ENCODE results near the gene COPG1. TPM values are rescaled to one million over a fixed set of nuclear protein-coding genes. Genes with fewer than 3 reads are reported as not detected.
"Not testable (repeated sequence)": the region's sequence is repeated elsewhere in the genome, so short reads cannot be mapped to it uniquely, and the experiment has no call there.

COPG1 gene
- polyA plus RNA-seq, 1 donor, result 144 TPM

- no peak for DNase-seq
- H3K27ac ChIP-seq (ENCODE audit: low read length), result no peak overlapping the region
- no CpG with 5 or more reads among the region's 7 CpGs for WGBS (ENCODE audit: insufficient coverage, low lambda C conversion rate)
These were observed 10.4 kb downstream of the COPG1 start for GRCh38 chr3:129259612-129260477.

GRCh38 chr3:129260606-129261005 lies 11.2 kb downstream of the COPG1 start:
- no CpG with 5 or more reads among the region's 11 CpGs for WGBS (ENCODE audit: insufficient coverage, low lambda C conversion rate)

More at GRCh38 chr3:129259612-129260477, 10.4 kb downstream of the COPG1 start:
- no peaks in the 10 kb centered on the region for H3K27me3 ChIP-seq (ENCODE audit: control insufficient read depth, insufficient read depth, low read length)
- H3K4me1 ChIP-seq (ENCODE audit: control insufficient read depth, insufficient read depth, low read length), result no peaks in the 10 kb centered on the region
- peaks cover 91% of the 10 kb centered on the region for H3K36me3 ChIP-seq (ENCODE audit: control insufficient read depth, insufficient read depth, low read length)
- no peak overlapping the region for H3K4me3 ChIP-seq (ENCODE audit: low read length)
- no peaks in the 10 kb centered on the region for H3K9me3 ChIP-seq (ENCODE audit: control insufficient read depth, low read depth, low read length)

GRCh38 chr3:129261894-129262293 lies 12.5 kb downstream of the COPG1 start:
- H3K36me3 ChIP-seq (ENCODE audit: control insufficient read depth, insufficient read depth, low read length), result peaks cover 89% of the 10 kb centered on the region
- H3K4me1 ChIP-seq (ENCODE audit: control insufficient read depth, insufficient read depth, low read length), result no peaks in the 10 kb centered on the region
- H3K4me3 ChIP-seq (ENCODE audit: low read length), result no peak overlapping the region
- H3K27me3 ChIP-seq (ENCODE audit: control insufficient read depth, insufficient read depth, low read length), result no peaks in the 10 kb centered on the region
- H3K9me3 ChIP-seq (ENCODE audit: control insufficient read depth, low read depth, low read length), result no peaks in the 10 kb centered on the region
- WGBS (ENCODE audit: insufficient coverage, low lambda C conversion rate), result no CpG with 5 or more reads among the region's 3 CpGs
- no peak for DNase-seq
- H3K27ac ChIP-seq (ENCODE audit: low read length), result no peak overlapping the region

More at GRCh38 chr3:129260606-129261005, 11.2 kb downstream of the COPG1 start:
- H3K27ac ChIP-seq (ENCODE audit: low read length), result no peak overlapping the region
- H3K27me3 ChIP-seq (ENCODE audit: control insufficient read depth, insufficient read depth, low read length), result no peaks in the 10 kb centered on the region
- H3K4me3 ChIP-seq (ENCODE audit: low read length), result no peak overlapping the region
- H3K4me1 ChIP-seq (ENCODE audit: control insufficient read depth, insufficient read depth, low read length), result no peaks in the 10 kb centered on the region
- DNase-seq, result no peak
- peaks cover 91% of the 10 kb centered on the region for H3K36me3 ChIP-seq (ENCODE audit: control insufficient read depth, insufficient read depth, low read length)
- no peaks in the 10 kb centered on the region for H3K9me3 ChIP-seq (ENCODE audit: control insufficient read depth, low read depth, low read length)

GRCh38 chr3:129263161-129263910 lies 13.9 kb downstream of the COPG1 start:
- Histone ChIP-seq H3K27ac (ENCODE audit: low read length) (no peak overlapping the region), H3K27me3 (ENCODE audit: control insufficient read depth, insufficient read depth, low read length) (no peaks in the 10 kb centered on the region), H3K4me3 (ENCODE audit: low read length) (no peak overlapping the region), H3K36me3 (ENCODE audit: control insufficient read depth, insufficient read depth, low read length) (peaks cover 89% of the 10 kb centered on the region), H3K9me3 (ENCODE audit: control insufficient read depth, low read depth, low read length) (no peaks in the 10 kb centered on the region), H3K4me1 (ENCODE audit: control insufficient read depth, insufficient read depth, low read length) (no peaks in the 10 kb centered on the region)
- WGBS (ENCODE audit: insufficient coverage, low lambda C conversion rate), result 93% methylated on average over 2 of the region's 6 CpGs
- no peak for DNase-seq

- H3K4me3 ChIP-seq (ENCODE audit: low read length); H3K9me3 ChIP-seq (ENCODE audit: control insufficient read depth, low read depth, low read length); H3K27me3 ChIP-seq (ENCODE audit: control insufficient read depth, insufficient read depth, low read length); H3K27ac ChIP-seq (ENCODE audit: low read length); DNase-seq; H3K4me1 ChIP-seq (ENCODE audit: control insufficient read depth, insufficient read depth, low read length): not testable (repeated sequence)
- no CpG with 5 or more reads among the region's 6 CpGs for WGBS (ENCODE audit: insufficient coverage, low lambda C conversion rate)
- peaks cover 94% of the 10 kb centered on the region for H3K36me3 ChIP-seq (ENCODE audit: control insufficient read depth, insufficient read depth, low read length)
These were observed 15.6 kb downstream of the COPG1 start for GRCh38 chr3:129264994-129265393.

- no peak for DNase-seq
- Histone ChIP-seq H3K27ac (ENCODE audit: low read length) (no peak overlapping the region), H3K27me3 (ENCODE audit: control insufficient read depth, insufficient read depth, low read length) (no peaks in the 10 kb centered on the region), H3K36me3 (ENCODE audit: control insufficient read depth, insufficient read depth, low read length) (peaks cover 92% of the 10 kb centered on the region), H3K9me3 (ENCODE audit: control insufficient read depth, low read depth, low read length) (no peaks in the 10 kb centered on the region), H3K4me1 (ENCODE audit: control insufficient read depth, insufficient read depth, low read length) (no peaks in the 10 kb centered on the region), H3K4me3 (ENCODE audit: low read length) (no peak overlapping the region)
- no CpG with 5 or more reads among the region's 4 CpGs for WGBS (ENCODE audit: insufficient coverage, low lambda C conversion rate)
These were observed 17.2 kb downstream of the COPG1 start for GRCh38 chr3:129266651-129267050.

GRCh38 chr3:129268396-129268795 lies 19.0 kb downstream of the COPG1 start:
- Histone ChIP-seq H3K27me3 (ENCODE audit: control insufficient read depth, insufficient read depth, low read length) (no peaks in the 10 kb centered on the region), H3K36me3 (ENCODE audit: control insufficient read depth, insufficient read depth, low read length) (peaks cover 90% of the 10 kb centered on the region), H3K27ac (ENCODE audit: low read length) (no peak overlapping the region), H3K4me1 (ENCODE audit: control insufficient read depth, insufficient read depth, low read length) (no peaks in the 10 kb centered on the region), H3K9me3 (ENCODE audit: control insufficient read depth, low read depth, low read length) (no peaks in the 10 kb centered on the region), H3K4me3 (ENCODE audit: low read length) (no peak overlapping the region)
- no peak for DNase-seq
- no CpG with 5 or more reads among the region's 4 CpGs for WGBS (ENCODE audit: insufficient coverage, low lambda C conversion rate)

GRCh38 chr3:129271674-129272073 lies 22.3 kb downstream of the COPG1 start:
- Histone ChIP-seq H3K4me1 (ENCODE audit: control insufficient read depth, insufficient read depth, low read length) (no peaks in the 10 kb centered on the region), H3K4me3 (ENCODE audit: low read length) (no peak overlapping the region), H3K27ac (ENCODE audit: low read length) (no peak overlapping the region), H3K36me3 (ENCODE audit: control insufficient read depth, insufficient read depth, low read length) (peaks cover 86% of the 10 kb centered on the region), H3K27me3 (ENCODE audit: control insufficient read depth, insufficient read depth, low read length) (no peaks in the 10 kb centered on the region), H3K9me3 (ENCODE audit: control insufficient read depth, low read depth, low read length) (no peaks in the 10 kb centered on the region)
- no peak for DNase-seq
- WGBS (ENCODE audit: insufficient coverage, low lambda C conversion rate), result no CpG with 5 or more reads among the region's 11 CpGs

GRCh38 chr3:129276385-129276784 lies 27.0 kb downstream of the COPG1 start:
- H3K27me3 ChIP-seq (ENCODE audit: control insufficient read depth, insufficient read depth, low read length), result no peaks in the 10 kb centered on the region
- H3K4me3 ChIP-seq (ENCODE audit: low read length), result no peak overlapping the region
- no peak overlapping the region for H3K27ac ChIP-seq (ENCODE audit: low read length)
- H3K36me3 ChIP-seq (ENCODE audit: control insufficient read depth, insufficient read depth, low read length), result peaks cover 55% of the 10 kb centered on the region
- no peak for DNase-seq
- no peaks in the 10 kb centered on the region for H3K9me3 ChIP-seq (ENCODE audit: control insufficient read depth, low read depth, low read length)
- no CpG with 5 or more reads among the region's 2 CpGs for WGBS (ENCODE audit: insufficient coverage, low lambda C conversion rate)
- H3K4me1 ChIP-seq (ENCODE audit: control insufficient read depth, insufficient read depth, low read length), result peaks cover 9% of the 10 kb centered on the region

GRCh38 chr3:129277829-129278271 lies 28.4 kb downstream of the COPG1 start:
- Histone ChIP-seq H3K27me3 (ENCODE audit: control insufficient read depth, insufficient read depth, low read length) (no peaks in the 10 kb centered on the region), H3K4me1 (ENCODE audit: control insufficient read depth, insufficient read depth, low read length) (peaks cover 9% of the 10 kb centered on the region), H3K27ac (ENCODE audit: low read length) (peak overlapping the region; percentile 95), H3K4me3 (ENCODE audit: low read length) (no peak overlapping the region), H3K36me3 (ENCODE audit: control insufficient read depth, insufficient read depth, low read length) (peaks cover 41% of the 10 kb centered on the region), H3K9me3 (ENCODE audit: control insufficient read depth, low read depth, low read length) (no peaks in the 10 kb centered on the region)
- no CpG with 5 or more reads among the region's 11 CpGs for WGBS (ENCODE audit: insufficient coverage, low lambda C conversion rate)
- no peak for DNase-seq

Data from large intestine (tissue), 3 donors.